ENCODE data around the gene NLGN1. TPM values are rescaled to one million over a fixed set of nuclear protein-coding genes. Genes with fewer than 3 reads are reported as not detected.

The NLGN1 gene
- total and polyA plus RNA-seq, 2 of the 13 experiments (the other 11 are each of a cell fraction or from before 2014, with no cell fraction given): not detected

DNA sequence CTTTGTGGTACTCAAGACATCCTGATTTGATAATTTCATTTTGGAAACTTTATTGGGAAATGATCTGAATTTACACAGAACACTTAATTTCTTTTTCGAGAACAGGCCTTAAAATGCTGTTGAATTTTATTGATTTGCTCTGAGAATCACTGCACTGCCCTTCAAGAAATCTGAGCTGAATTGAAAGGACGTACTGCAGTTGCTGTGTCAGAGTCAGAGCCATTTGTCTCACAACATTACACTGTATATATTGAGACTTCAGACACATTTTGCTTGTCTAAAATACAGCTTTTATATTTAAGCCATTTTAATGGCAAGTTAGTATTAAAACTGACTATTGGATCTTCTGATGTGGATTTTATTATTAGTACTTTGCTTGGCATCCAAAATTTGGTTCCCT, 504.1 kb downstream of the NLGN1 start:
- Histone ChIP-seq H3K27me3 (ENCODE audit: control insufficient read depth in 1 of 2, insufficient read depth in 2 of 2, low read length in 2 of 2) (no peaks in the 10 kb centered on the region), H3K9me3 (ENCODE audit: low read length) (no peaks in the 10 kb centered on the region), H3K27ac (ENCODE audit: extremely low read length, insufficient read depth, low read length) (no peak overlapping the region), H3K79me2 (ENCODE audit: insufficient read depth, low read length) (no peaks in the 10 kb centered on the region), H3K4me2 (ENCODE audit: low read depth, low read length) (no peak overlapping the region), H3K36me3 (replicated peaks in 1 of 2; ENCODE audit: control insufficient read depth in 1 of 2, insufficient read depth in 2 of 2, low read length in 2 of 2) (no peaks in the 10 kb centered on the region), H4K20me1 (ENCODE audit: insufficient read depth, low read length) (no peaks in the 10 kb centered on the region), H3K4me3 (replicated peaks in 1 of 3; ENCODE audit: insufficient read depth in 1 of 3, low read depth in 2 of 3, low read length in 3 of 3) (no peak overlapping the region), H2AFZ (ENCODE audit: low read length) (no peak overlapping the region), H3K4me1 (ENCODE audit: insufficient read depth, low read length) (no peaks in the 10 kb centered on the region), H3K9ac (ENCODE audit: insufficient read depth, low read depth, low read length) (no peak overlapping the region)
- POLR2A ChIA-PET: no interaction called here
- in situ Hi-C loops (cut with HindIII; ENCODE audit: extremely low pct_ligation_motif_present, low pct_unique_long_range_greater_than_20kb): no loop called here
- ATAC-seq (no peak), DNase-seq (ENCODE audit: low spot score) (no peak), FAIRE-seq (no peak)
- intact Hi-C loops (cut with micrococcal nuclease; ENCODE audit: unreplicated experiment): no loop called here
- CTCF ChIA-PET (ENCODE audit: low intra/inter-chr PET ratio, low total read pairs): no interaction called here
- BruUV-seq (replicated peaks): no TSS peak
- WGBS (ENCODE audit: low lambda C conversion rate): 3% methylated on average over 2 of the region's 2 CpGs
- TF ChIP-seq CBX1 (IDR thresholded peaks at IDR 0.05; ENCODE audit: low read depth) (no peak), GABPA (IDR thresholded peaks at IDR 0.05; ENCODE audit: low read depth, low read length) (no peak), GABPA (CRISPR knock-in tag; IDR thresholded peaks at IDR 0.05; ENCODE audit: low read depth) (no peak), KAT8 (CRISPR knock-in tag; IDR thresholded peaks at IDR 0.05) (no peak), SRSF9 (IDR thresholded peaks at IDR 0.05; ENCODE audit: borderline replicate concordance, insufficient read depth, low read depth, low read length, poor library complexity, severe bottlenecking) (no peak), ZNF816 (CRISPR knock-in tag; IDR thresholded peaks at IDR 0.05; ENCODE audit: borderline replicate concordance) (no peak), HOXA3 (CRISPR knock-in tag; IDR thresholded peaks at IDR 0.05) (no peak), DR1 (CRISPR knock-in tag; IDR thresholded peaks at IDR 0.05) (no peak), STAT5B (CRISPR knock-in tag; IDR thresholded peaks at IDR 0.05) (no peak)
- TF ChIP-seq, protein P1, sequence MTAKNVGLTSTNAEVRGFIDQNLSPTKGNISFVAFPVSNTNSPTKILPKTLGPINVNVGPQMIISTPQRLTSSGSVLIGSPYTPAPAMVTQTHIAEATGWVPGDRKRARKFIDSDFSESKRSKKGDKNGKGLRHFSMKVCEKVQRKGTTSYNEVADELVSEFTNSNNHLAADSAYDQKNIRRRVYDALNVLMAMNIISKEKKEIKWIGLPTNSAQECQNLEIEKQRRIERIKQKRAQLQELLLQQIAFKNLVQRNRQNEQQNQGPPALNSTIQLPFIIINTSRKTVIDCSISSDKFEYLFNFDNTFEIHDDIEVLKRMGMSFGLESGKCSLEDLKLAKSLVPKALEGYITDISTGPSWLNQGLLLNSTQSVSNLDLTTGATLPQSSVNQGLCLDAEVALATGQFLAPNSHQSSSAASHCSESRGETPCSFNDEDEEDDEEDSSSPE (CRISPR knock-in tag; IDR thresholded peaks at IDR 0.05): no peak
- TF ChIP-seq, protein P2, sequence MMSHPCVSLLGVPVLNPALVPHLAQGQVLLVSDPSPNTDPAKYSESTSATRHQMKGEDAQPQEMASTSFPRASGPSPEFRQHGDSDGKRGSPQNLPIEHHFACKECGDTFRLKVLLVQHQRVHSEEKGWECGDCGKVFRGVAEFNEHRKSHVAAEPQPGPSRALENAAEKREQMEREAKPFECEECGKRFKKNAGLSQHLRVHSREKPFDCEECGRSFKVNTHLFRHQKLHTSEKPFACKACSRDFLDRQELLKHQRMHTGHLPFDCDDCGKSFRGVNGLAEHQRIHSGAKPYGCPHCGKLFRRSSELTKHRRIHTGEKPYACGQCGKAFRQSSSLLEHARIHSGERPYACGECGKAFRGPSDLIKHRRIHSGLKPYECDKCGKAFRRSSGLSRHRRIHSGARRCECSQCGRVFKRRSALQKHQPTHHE (CRISPR knock-in tag; IDR thresholded peaks at IDR 0.05; ENCODE audit: borderline replicate concordance): no peak
- TF ChIP-seq, protein P3, sequence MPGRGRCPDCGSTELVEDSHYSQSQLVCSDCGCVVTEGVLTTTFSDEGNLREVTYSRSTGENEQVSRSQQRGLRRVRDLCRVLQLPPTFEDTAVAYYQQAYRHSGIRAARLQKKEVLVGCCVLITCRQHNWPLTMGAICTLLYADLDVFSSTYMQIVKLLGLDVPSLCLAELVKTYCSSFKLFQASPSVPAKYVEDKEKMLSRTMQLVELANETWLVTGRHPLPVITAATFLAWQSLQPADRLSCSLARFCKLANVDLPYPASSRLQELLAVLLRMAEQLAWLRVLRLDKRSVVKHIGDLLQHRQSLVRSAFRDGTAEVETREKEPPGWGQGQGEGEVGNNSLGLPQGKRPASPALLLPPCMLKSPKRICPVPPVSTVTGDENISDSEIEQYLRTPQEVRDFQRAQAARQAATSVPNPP (CRISPR knock-in tag; IDR thresholded peaks at IDR 0.05): no peak
- TF ChIP-seq, protein P4, sequence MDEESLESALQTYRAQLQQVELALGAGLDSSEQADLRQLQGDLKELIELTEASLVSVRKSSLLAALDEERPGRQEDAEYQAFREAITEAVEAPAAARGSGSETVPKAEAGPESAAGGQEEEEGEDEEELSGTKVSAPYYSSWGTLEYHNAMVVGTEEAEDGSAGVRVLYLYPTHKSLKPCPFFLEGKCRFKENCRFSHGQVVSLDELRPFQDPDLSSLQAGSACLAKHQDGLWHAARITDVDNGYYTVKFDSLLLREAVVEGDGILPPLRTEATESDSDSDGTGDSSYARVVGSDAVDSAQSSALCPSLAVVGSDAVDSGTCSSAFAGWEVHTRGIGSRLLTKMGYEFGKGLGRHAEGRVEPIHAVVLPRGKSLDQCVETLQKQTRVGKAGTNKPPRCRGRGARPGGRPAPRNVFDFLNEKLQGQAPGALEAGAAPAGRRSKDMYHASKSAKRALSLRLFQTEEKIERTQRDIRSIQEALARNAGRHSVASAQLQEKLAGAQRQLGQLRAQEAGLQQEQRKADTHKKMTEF (CRISPR knock-in tag; IDR thresholded peaks at IDR 0.05): no peak
- TF ChIP-seq, protein P5, sequence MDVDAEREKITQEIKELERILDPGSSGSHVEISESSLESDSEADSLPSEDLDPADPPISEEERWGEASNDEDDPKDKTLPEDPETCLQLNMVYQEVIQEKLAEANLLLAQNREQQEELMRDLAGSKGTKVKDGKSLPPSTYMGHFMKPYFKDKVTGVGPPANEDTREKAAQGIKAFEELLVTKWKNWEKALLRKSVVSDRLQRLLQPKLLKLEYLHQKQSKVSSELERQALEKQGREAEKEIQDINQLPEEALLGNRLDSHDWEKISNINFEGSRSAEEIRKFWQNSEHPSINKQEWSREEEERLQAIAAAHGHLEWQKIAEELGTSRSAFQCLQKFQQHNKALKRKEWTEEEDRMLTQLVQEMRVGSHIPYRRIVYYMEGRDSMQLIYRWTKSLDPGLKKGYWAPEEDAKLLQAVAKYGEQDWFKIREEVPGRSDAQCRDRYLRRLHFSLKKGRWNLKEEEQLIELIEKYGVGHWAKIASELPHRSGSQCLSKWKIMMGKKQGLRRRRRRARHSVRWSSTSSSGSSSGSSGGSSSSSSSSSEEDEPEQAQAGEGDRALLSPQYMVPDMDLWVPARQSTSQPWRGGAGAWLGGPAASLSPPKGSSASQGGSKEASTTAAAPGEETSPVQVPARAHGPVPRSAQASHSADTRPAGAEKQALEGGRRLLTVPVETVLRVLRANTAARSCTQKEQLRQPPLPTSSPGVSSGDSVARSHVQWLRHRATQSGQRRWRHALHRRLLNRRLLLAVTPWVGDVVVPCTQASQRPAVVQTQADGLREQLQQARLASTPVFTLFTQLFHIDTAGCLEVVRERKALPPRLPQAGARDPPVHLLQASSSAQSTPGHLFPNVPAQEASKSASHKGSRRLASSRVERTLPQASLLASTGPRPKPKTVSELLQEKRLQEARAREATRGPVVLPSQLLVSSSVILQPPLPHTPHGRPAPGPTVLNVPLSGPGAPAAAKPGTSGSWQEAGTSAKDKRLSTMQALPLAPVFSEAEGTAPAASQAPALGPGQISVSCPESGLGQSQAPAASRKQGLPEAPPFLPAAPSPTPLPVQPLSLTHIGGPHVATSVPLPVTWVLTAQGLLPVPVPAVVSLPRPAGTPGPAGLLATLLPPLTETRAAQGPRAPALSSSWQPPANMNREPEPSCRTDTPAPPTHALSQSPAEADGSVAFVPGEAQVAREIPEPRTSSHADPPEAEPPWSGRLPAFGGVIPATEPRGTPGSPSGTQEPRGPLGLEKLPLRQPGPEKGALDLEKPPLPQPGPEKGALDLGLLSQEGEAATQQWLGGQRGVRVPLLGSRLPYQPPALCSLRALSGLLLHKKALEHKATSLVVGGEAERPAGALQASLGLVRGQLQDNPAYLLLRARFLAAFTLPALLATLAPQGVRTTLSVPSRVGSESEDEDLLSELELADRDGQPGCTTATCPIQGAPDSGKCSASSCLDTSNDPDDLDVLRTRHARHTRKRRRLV (CRISPR knock-in tag; IDR thresholded peaks at IDR 0.05): no peak
